ENCODE data around the gene ZNF579.

GRCh38 chr19:55566823-55567222, 13.8 kb downstream of the ZNF579 start:
- TF ChIP-seq, protein P1, sequence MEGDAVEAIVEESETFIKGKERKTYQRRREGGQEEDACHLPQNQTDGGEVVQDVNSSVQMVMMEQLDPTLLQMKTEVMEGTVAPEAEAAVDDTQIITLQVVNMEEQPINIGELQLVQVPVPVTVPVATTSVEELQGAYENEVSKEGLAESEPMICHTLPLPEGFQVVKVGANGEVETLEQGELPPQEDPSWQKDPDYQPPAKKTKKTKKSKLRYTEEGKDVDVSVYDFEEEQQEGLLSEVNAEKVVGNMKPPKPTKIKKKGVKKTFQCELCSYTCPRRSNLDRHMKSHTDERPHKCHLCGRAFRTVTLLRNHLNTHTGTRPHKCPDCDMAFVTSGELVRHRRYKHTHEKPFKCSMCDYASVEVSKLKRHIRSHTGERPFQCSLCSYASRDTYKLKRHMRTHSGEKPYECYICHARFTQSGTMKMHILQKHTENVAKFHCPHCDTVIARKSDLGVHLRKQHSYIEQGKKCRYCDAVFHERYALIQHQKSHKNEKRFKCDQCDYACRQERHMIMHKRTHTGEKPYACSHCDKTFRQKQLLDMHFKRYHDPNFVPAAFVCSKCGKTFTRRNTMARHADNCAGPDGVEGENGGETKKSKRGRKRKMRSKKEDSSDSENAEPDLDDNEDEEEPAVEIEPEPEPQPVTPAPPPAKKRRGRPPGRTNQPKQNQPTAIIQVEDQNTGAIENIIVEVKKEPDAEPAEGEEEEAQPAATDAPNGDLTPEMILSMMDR (IDR thresholded peaks at IDR 0.05 in 8 of 11, conservative IDR thresholded peaks at IDR 0.05 in 3 of 11), result no peak
- no peak for TF ChIP-seq POLR2A (IDR thresholded peaks at IDR 0.05)
